Tibial artery (tissue), 4 donors: ENCODE measurements around the gene SDK2.

Experiments used
- DNase-seq, 2 donors: peaks; one replicate each; pipeline ENCODE4 v3.0.0-alpha.2; 2019
- H3K27ac ChIP-seq, 2 donors: fragments of 200-600 bp; sonication (generic) in 1 of 2; 1 replicate in 1 of 2; 2 replicates in 1 of 2; pipeline ENCODE4 v1.5.1; 2018 to 2019; ENCODE audit warnings: mild to moderate bottlenecking in 1 of 2
- H3K27me3 ChIP-seq, 2 donors: fragments of 200-600 bp; sonication (generic) in 1 of 2; one replicate each; pipeline versions ENCODE4 v1.5.1 to v1.6.0; 2016 to 2019
- H3K36me3 ChIP-seq, 3 donors: fragments of 200-600 bp; sonication (generic) in 2 of 3; one replicate each; pipeline ENCODE4 v1.5.1; 2016 to 2019; ENCODE audit warnings: mild to moderate bottlenecking in 2 of 3
- H3K4me1 ChIP-seq, 4 donors: fragments of 200-600 bp; sonication (generic) in 2 of 4; 1 replicate in 3 of 4; 2 replicates in 1 of 4; pipeline ENCODE4 v1.5.1; 2016 to 2019
- H3K4me3 ChIP-seq, 2 donors: fragments of 200-600 bp; sonication (generic) in 1 of 2; 1 replicate in 1 of 2; 2 replicates in 1 of 2; pipeline ENCODE4 v1.5.1; 2018 to 2019; ENCODE audit warnings: mild to moderate bottlenecking in 2 of 2
- H3K9me3 ChIP-seq, 3 donors: fragments of 200-600 bp; sonication (generic) in 1 of 3; one replicate each; pipeline ENCODE4 v1.5.1; 2016 to 2019
- intact Hi-C: fragments of 100-400 bp; cut with DNase I; formaldehyde crosslinking; loops from one replicate; pipeline ENCODE4 v1.15.0; 2023; ENCODE audit warnings: low total_unique reads
- TF ChIP-seq, protein P1 (sequence below), 2 experiments: fragments of 200-600 bp in 1 of 2; fragments of 450-650 bp in 1 of 2; IDR thresholded peaks; one replicate each; pipeline ENCODE4 v1.5.1; 2017 to 2019; ENCODE audit warnings: antibody characterized with exemption in 2 of 2, mild to moderate bottlenecking in 1 of 2, moderate library complexity in 1 of 2

Gene SDK2

GRCh38 chr17:73594598-73594997 is 49.6 kb downstream of the SDK2 start:
- TF ChIP-seq, protein P1, sequence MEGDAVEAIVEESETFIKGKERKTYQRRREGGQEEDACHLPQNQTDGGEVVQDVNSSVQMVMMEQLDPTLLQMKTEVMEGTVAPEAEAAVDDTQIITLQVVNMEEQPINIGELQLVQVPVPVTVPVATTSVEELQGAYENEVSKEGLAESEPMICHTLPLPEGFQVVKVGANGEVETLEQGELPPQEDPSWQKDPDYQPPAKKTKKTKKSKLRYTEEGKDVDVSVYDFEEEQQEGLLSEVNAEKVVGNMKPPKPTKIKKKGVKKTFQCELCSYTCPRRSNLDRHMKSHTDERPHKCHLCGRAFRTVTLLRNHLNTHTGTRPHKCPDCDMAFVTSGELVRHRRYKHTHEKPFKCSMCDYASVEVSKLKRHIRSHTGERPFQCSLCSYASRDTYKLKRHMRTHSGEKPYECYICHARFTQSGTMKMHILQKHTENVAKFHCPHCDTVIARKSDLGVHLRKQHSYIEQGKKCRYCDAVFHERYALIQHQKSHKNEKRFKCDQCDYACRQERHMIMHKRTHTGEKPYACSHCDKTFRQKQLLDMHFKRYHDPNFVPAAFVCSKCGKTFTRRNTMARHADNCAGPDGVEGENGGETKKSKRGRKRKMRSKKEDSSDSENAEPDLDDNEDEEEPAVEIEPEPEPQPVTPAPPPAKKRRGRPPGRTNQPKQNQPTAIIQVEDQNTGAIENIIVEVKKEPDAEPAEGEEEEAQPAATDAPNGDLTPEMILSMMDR (IDR thresholded peaks at IDR 0.05) = no peak
- no peak for DNase-seq
- Histone ChIP-seq H3K27ac (no peak overlapping the region), H3K4me3 (no peak overlapping the region), H3K27me3 (peaks cover 0 to 23% of the 10 kb centered on the region in 2 donors), H3K4me1 (no peaks in the 10 kb centered on the region), H3K9me3 (no peaks in the 10 kb centered on the region), H3K36me3 (no peaks in the 10 kb centered on the region)
- intact Hi-C loops = loop anchor here (10.0 kb wide), 1 partner anchor 120 kb away; no protein-coding TSS in a partner anchor

- DNase-seq = no peak
- no peaks in the 10 kb centered on the region for H3K9me3 ChIP-seq
- no peak overlapping the region for H3K4me3 ChIP-seq
- no peaks in the 10 kb centered on the region for H3K36me3 ChIP-seq
- H3K27ac ChIP-seq = no peak overlapping the region
- H3K4me1 ChIP-seq = no peaks in the 10 kb centered on the region
- intact Hi-C loops = loop anchor here (10.0 kb wide), 1 partner anchor 121 kb away; no protein-coding TSS in a partner anchor
- peaks cover 0 to 23% of the 10 kb centered on the region in 2 donors for H3K27me3 ChIP-seq
- TF ChIP-seq, protein P1 (IDR thresholded peaks at IDR 0.05) = no peak
Observed at GRCh38 chr17:73594025-73594424, 50.2 kb downstream of the SDK2 start.

- Histone ChIP-seq H3K9me3 (no peaks in the 10 kb centered on the region), H3K36me3 (no peaks in the 10 kb centered on the region), H3K4me1 (no peaks in the 10 kb centered on the region), H3K27ac (no peak overlapping the region), H3K4me3 (no peak overlapping the region), H3K27me3 (peaks cover 0 to 23% of the 10 kb centered on the region in 2 donors)
- DNase-seq = no peak
- TF ChIP-seq, protein P1 (IDR thresholded peaks at IDR 0.05) = no peak
- intact Hi-C loops = loop anchor here (10.0 kb wide), 1 partner anchor 121 kb away; no protein-coding TSS in a partner anchor
Observed at GRCh38 chr17:73593249-73593965, 50.8 kb downstream of the SDK2 start.

DNA sequence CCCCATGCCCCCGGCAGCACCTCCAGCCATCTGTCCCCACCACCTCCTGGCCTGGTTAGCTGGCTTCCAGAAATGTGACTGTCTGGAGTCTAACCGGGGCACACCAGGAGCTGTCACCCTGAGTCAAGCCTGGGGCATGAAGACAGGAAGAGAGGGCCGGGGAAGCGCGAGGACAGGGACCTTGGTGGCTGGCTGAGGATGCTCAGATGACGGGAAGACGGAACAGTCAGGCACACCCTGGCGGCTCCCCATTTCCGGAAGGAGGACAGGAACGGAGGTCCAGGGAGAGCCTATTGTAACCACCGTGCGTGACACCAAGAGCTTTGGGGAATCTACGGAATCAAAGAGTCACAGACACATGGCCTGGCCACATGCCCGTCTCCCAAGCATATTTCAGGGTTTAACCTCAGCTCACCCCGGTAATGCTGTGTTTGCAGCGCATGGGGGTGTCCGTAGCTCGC is 51.7 kb downstream of the SDK2 start:
- no peak overlapping the region for H3K27ac ChIP-seq
- TF ChIP-seq, protein P1 (IDR thresholded peaks at IDR 0.05) = no peak
- no peaks in the 10 kb centered on the region for H3K9me3 ChIP-seq
- H3K4me1 ChIP-seq = no peaks in the 10 kb centered on the region
- no peaks in the 10 kb centered on the region for H3K36me3 ChIP-seq
- no peak for DNase-seq
- intact Hi-C loops = loop anchor here (10.0 kb wide), 1 partner anchor 122 kb away; no protein-coding TSS in a partner anchor
- no peak overlapping the region for H3K4me3 ChIP-seq
- H3K27me3 ChIP-seq = peaks cover 0 to 23% of the 10 kb centered on the region in 2 donors

DNA sequence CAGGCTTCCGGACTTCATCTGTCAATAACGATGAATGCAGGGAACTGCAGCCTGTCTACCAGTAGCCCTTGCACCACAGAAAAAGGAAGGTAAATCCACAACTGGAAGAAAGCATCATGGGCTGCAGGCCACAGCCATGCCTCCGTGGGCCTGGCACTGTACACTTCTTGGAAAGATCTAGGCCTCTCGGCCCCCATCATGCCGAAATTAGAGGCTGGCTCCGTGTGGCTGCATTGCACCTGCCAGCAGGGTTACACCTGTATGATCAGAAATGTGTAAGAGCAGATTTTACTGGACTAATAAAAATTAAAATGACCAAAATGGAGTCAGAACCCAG is 52.2 kb downstream of the SDK2 start:
- DNase-seq = no peak
- intact Hi-C loops = loop anchor here (10.0 kb wide), 1 partner anchor 123 kb away; no protein-coding TSS in a partner anchor
- TF ChIP-seq, protein P1 (IDR thresholded peaks at IDR 0.05) = no peak
- Histone ChIP-seq H3K9me3 (no peaks in the 10 kb centered on the region), H3K4me1 (no peaks in the 10 kb centered on the region), H3K27ac (no peak overlapping the region), H3K27me3 (peaks cover 0 to 23% of the 10 kb centered on the region in 2 donors), H3K4me3 (no peak overlapping the region), H3K36me3 (no peaks in the 10 kb centered on the region)
